Measurements from ENCODE around the gene OSBPL5. TPM values are rescaled to one million over a fixed set of nuclear protein-coding genes. Genes with fewer than 3 reads are reported as not detected.

The OSBPL5 gene
- total RNA-seq, 4 donors from 2014 or later = 59.6 to 119 (median 71.7) TPM

DNA sequence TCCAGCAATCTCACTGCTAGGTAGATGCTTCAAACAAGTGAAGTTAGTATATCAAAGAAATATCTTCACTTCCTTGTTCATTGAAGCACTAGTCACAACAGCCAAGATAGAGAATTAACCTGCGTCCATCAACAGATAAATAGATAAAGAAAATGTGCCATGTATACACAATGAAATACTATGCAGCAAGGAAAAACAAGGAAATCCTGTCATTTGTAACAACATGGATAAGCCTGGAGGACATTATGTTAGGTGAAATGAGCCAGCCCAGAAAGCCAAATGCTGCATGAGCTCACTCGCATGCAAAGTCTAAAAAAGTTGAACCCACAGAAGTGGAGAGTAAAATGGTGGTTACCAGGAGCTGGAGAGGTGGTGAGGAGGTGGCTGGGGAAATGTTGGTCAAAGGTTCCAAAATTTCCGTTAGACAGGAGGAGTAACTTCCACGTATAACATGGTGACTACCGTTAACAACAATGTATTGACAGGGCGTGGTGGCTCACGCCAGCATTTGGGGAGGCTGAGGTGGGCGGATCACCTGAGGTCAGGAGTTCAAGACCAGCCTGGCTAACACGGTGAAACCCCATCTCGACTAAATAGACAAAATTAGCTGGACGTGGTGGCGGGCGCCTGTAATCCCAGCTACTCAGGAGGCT lies 84.3 kb downstream of the OSBPL5 start:
- peaks cover 0 to 46% (median 0%) of the 10 kb centered on the region in 4 donors for H3K27me3 ChIP-seq
- no peaks in the 10 kb centered on the region for H3K36me3 ChIP-seq
- H3K27ac ChIP-seq (replicated peaks in 1 of 4) = no peak overlapping the region
- intact Hi-C loops (cut with DNase I) = no loop called here
- H3K4me1 ChIP-seq = no peaks in the 10 kb centered on the region
- no peak for DNase-seq (ENCODE audit: extremely low spot score)
- 85% methylated on average over 13 of the region's 13 CpGs for WGBS
- no peak overlapping the region for H3K4me3 ChIP-seq
- TF ChIP-seq EP300 (IDR thresholded peaks at IDR 0.05) (no peak), POLR2AphosphoS5 (IDR thresholded peaks at IDR 0.05) (no peak), POLR2A (IDR thresholded peaks at IDR 0.05; ENCODE audit: low read depth) (no peak)
- TF ChIP-seq, protein P1, sequence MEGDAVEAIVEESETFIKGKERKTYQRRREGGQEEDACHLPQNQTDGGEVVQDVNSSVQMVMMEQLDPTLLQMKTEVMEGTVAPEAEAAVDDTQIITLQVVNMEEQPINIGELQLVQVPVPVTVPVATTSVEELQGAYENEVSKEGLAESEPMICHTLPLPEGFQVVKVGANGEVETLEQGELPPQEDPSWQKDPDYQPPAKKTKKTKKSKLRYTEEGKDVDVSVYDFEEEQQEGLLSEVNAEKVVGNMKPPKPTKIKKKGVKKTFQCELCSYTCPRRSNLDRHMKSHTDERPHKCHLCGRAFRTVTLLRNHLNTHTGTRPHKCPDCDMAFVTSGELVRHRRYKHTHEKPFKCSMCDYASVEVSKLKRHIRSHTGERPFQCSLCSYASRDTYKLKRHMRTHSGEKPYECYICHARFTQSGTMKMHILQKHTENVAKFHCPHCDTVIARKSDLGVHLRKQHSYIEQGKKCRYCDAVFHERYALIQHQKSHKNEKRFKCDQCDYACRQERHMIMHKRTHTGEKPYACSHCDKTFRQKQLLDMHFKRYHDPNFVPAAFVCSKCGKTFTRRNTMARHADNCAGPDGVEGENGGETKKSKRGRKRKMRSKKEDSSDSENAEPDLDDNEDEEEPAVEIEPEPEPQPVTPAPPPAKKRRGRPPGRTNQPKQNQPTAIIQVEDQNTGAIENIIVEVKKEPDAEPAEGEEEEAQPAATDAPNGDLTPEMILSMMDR (IDR thresholded peaks at IDR 0.05) = no peak
- H3K9me3 ChIP-seq = no peaks in the 10 kb centered on the region

DNA sequence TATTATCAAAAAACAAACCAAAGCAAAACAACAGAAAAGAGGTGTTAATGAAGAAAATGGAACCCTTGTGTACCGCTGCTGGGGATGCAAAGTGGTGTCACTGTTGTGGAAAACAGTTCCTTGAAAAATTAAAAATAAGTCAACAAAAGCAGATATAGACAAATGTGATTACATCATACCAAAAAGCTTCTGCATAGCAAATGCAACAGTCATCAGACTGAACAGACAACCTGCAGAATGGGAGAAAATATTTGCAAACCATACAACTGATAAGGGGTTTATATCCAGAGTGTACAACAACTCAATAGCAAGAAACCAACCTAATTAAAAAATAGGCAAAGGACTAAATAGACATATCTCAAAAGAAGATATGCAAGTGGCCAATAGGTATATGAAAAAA lies 85.0 kb downstream of the OSBPL5 start:
- Histone ChIP-seq H3K27ac (replicated peaks in 1 of 4) (no peak overlapping the region), H3K4me3 (no peak overlapping the region), H3K27me3 (peaks cover 0 to 46% (median 0%) of the 10 kb centered on the region in 4 donors), H3K36me3 (no peaks in the 10 kb centered on the region), H3K4me1 (peaks cover 0 to 2% (median 0%) of the 10 kb centered on the region in 4 donors), H3K9me3 (no peaks in the 10 kb centered on the region)
- intact Hi-C loops (cut with DNase I) = no loop called here
- 83% methylated on average over 1 of the region's 1 CpG for WGBS
- TF ChIP-seq POLR2AphosphoS5 (IDR thresholded peaks at IDR 0.05) (no peak), POLR2A (IDR thresholded peaks at IDR 0.05; ENCODE audit: low read depth) (no peak), EP300 (IDR thresholded peaks at IDR 0.05) (no peak)
- TF ChIP-seq, protein P1 (IDR thresholded peaks at IDR 0.05) = no peak
- DNase-seq (ENCODE audit: extremely low spot score) = no peak

DNA sequence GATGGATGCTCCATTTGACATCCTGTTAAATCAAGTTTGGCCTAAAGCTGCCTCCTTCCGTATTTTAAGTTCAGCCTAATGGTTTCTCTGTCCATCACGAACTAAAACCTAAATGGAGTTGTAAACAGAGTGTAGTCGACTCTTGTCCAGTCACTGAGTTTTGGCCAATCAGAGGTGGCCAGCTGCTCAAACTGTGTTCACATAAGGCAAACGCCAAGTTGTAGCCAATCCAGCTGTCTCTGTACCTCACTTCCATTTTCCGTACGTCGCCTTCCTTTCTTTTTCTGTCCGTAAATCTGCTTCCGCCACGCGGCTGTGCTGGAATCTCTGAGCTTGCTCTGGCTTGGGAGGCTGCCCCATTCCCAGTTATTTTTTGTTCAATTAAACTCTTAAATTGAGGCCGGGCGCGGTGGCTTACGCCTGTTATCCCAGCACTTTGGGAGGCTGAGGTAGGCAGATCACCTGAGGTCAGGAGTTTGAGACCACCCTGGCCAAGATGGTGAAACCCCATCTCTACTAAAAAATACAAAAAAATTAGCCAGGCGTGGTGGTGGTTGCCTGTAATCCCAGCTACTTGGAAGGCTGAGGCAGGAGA lies 87.2 kb downstream of the OSBPL5 start:
- intact Hi-C loops (cut with DNase I) = no loop called here
- Histone ChIP-seq H3K4me1 (peaks cover 0 to 9% (median 3%) of the 10 kb centered on the region in 4 donors), H3K9me3 (no peaks in the 10 kb centered on the region), H3K27ac (replicated peaks in 1 of 4) (no peak overlapping the region), H3K4me3 (no peak overlapping the region), H3K27me3 (peaks cover 0 to 40% (median 0%) of the 10 kb centered on the region in 4 donors), H3K36me3 (no peaks in the 10 kb centered on the region)
- 83% methylated on average over 16 of the region's 16 CpGs for WGBS
- TF ChIP-seq, protein P1 (IDR thresholded peaks at IDR 0.05) = no peak
- TF ChIP-seq POLR2AphosphoS5 (IDR thresholded peaks at IDR 0.05) = no peak
- no peak for TF ChIP-seq POLR2A (IDR thresholded peaks at IDR 0.05; ENCODE audit: low read depth)
- no peak for DNase-seq (ENCODE audit: extremely low spot score)

DNA sequence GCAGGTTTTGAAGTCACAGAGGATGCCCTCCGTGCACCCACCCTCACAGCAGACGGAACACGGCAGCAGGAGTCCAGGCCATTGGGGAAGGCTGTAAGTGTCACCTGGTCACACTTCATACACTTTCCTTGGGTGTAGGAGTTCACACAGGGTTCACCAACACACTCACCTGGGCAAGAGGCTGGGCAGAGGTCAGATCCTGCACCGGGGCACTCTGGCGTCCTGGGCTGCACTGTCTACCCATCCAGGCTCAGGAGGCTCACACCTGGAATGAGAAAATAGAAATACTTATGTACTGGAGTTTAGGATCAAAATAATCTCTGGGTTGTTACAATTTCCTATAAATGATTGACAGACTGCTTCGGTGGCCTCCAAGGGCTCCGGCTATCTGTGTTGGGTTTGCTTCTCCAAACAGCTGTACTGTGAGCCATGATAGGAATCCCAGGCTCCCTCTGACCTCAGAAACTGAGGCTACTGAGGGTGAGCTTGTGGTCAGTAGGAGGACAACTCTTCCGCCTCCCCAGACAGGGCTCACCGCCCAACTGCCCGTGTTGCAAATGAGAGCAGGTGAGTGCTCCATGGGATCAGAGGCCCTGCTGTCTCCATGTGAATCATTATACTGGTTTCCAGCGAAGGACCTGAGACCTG lies 87.8 kb downstream of the OSBPL5 start:
- intact Hi-C loops (cut with DNase I) = no loop called here
- H3K27ac ChIP-seq (replicated peaks in 1 of 4) = no peak overlapping the region
- DNase-seq (ENCODE audit: extremely low spot score) = no peak
- no peaks in the 10 kb centered on the region for H3K36me3 ChIP-seq
- peaks cover 0 to 40% (median 0%) of the 10 kb centered on the region in 4 donors for H3K27me3 ChIP-seq
- TF ChIP-seq POLR2AphosphoS5 (IDR thresholded peaks at IDR 0.05) (no peak), EP300 (IDR thresholded peaks at IDR 0.05) (no peak), POLR2A (IDR thresholded peaks at IDR 0.05; ENCODE audit: low read depth) (no peak)
- TF ChIP-seq, protein P1 (IDR thresholded peaks at IDR 0.05) = no peak
- peaks cover 0 to 10% (median 5%) of the 10 kb centered on the region in 4 donors for H3K4me1 ChIP-seq
- no peaks in the 10 kb centered on the region for H3K9me3 ChIP-seq
- H3K4me3 ChIP-seq = no peak overlapping the region
- WGBS = 83% methylated on average over 10 of the region's 11 CpGs
